SK-MEL-5 (cell line): Measurements from ENCODE around the gene SH3TC2. TPM values are rescaled to one million over a fixed set of nuclear protein-coding genes. Genes with fewer than 3 reads are reported as not detected.

Experiments used
- small RNA-seq, 2 experiments: library from RNA; depleted of rRNA; stranded (forward); fragments of <200 nt; gene quantifications; one replicate each; pipeline ENCODE3, GENCODE V24; 2014
- total RNA-seq: library from RNA; depleted of rRNA; stranded (reverse); fragments of >200 nt; shearing (Covaris generic); gene quantifications from 2 replicates; pipeline ENCODE4 v1.2.3, GENCODE V29; 2014; rRNA removed

SH3TC2 gene
- total RNA-seq, 1 experiment from 2014 or later: 21.8 TPM

Small RNA genes within 50 kb of the gene (small RNA-seq; reads per million reads assigned to genes)
- 2.7 to 180 reads per million in 2 experiments for gene MIR584
- gene RNU6-732P: 0 reads per million in 2 experiments

Other genes starting within 250 kb of the SH3TC2 start
- 0.21 and 0.48 TPM in 2 replicates for gene ADRB2, start 236.5 kb downstream of the SH3TC2 start, total RNA-seq
- gene ABLIM3, start 78.4 kb upstream of the SH3TC2 start, total RNA-seq: 0.43 and 0.58 TPM in 2 replicates
- 17.4 and 18.0 TPM in 2 replicates for gene AFAP1L1, start 208.8 kb upstream of the SH3TC2 start, total RNA-seq